Stimulated activated naive CD8-positive, alpha-beta T cell treated with anti-CD3 and anti-CD28 coated beads, Interleukin-15, Interleukin-2, amounts not matched to agents 100 ng/mL and 50 ng/mL, for 24 hours (primary cell): Measurements from ENCODE around the gene EML5.

Experiments used
- H3K27ac Mint-ChIP-seq: one replicate; pipeline ENCODE4 v1.8.0; 2021; ENCODE audit warnings: mild to moderate bottlenecking, mixed read lengths
- H3K27me3 Mint-ChIP-seq: one replicate; pipeline ENCODE4 v1.8.0; 2021; ENCODE audit warnings: mixed read lengths
- H3K36me3 Mint-ChIP-seq: one replicate; pipeline ENCODE4 v1.8.0; 2021; ENCODE audit warnings: low read depth, mixed read lengths
- H3K4me1 Mint-ChIP-seq: one replicate; pipeline ENCODE4 v1.8.0; 2021; ENCODE audit warnings: low read depth, mixed read lengths
- H3K4me3 Mint-ChIP-seq: one replicate; pipeline ENCODE4 v1.8.0; 2021; ENCODE audit warnings: mild to moderate bottlenecking, mixed read lengths
- H3K9me3 Mint-ChIP-seq: one replicate; pipeline ENCODE4 v1.8.0; 2021; ENCODE audit warnings: mixed read lengths

The EML5 gene

GRCh38 chr14:88562532-88562830 lies 230.3 kb downstream of the EML5 start:
- H3K27me3 Mint-ChIP-seq: peaks cover 19% of the 10 kb centered on the region
- H3K4me1 Mint-ChIP-seq: peaks cover 44% of the 10 kb centered on the region
- peak overlapping the region; percentile 90 for H3K27ac Mint-ChIP-seq
- H3K4me3 Mint-ChIP-seq: peak overlapping the region; percentile 89
- H3K36me3 Mint-ChIP-seq: peaks cover 17% of the 10 kb centered on the region
- no peaks in the 10 kb centered on the region for H3K9me3 Mint-ChIP-seq
